GM15510 (cell line): ENCODE results near the gene OXER1.

Experiments
- POLR2A ChIP-seq: IDR thresholded peaks from 3 replicates; pipeline ENCODE4 v1.6.1; 2011; ENCODE audit warnings: borderline replicate concordance; ENCODE audit not compliant: insufficient read length; ENCODE audit errors: extremely low read depth

OXER1 gene

DNA sequence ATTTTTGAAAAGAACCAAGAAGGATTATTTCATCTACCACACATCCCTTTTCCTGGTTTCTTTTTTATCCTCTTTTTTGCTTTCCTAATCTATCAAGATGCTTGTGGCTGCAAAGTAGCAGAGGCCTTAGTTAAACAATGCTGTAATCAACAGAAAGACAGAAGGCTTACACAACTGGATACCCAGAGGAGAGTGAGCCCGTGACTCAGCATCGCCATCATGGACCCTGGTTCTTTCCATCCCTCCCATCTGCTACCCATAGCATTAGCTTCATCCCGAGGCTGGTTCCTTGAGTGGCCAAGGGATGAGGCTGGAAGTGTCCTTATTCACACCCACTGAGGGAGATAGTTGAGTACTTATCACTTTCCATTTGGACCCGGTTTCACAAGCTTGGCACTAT, 35.9 kb upstream of the OXER1 start:
- TF ChIP-seq POLR2A, result no peak

DNA sequence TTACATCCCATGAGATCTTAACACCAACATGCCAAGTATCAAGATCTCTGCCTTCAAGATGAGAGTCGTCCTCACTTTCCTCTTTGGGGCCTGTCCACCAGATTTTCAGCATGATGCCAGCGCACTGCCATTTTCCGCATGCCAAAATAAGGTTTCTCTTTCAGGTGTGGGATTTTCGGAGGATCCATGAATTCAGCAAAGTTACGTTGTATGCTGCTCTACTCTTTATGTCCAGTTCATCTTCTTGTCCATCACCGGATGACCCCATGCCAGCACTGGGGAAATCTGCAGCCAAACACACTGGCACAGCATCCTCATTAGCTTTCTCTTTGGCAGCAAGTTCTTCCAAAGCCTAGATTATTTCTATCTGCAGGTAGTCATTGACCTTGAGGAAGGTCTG, 33.3 kb upstream of the OXER1 start:
- TF ChIP-seq POLR2A, result no peak

DNA sequence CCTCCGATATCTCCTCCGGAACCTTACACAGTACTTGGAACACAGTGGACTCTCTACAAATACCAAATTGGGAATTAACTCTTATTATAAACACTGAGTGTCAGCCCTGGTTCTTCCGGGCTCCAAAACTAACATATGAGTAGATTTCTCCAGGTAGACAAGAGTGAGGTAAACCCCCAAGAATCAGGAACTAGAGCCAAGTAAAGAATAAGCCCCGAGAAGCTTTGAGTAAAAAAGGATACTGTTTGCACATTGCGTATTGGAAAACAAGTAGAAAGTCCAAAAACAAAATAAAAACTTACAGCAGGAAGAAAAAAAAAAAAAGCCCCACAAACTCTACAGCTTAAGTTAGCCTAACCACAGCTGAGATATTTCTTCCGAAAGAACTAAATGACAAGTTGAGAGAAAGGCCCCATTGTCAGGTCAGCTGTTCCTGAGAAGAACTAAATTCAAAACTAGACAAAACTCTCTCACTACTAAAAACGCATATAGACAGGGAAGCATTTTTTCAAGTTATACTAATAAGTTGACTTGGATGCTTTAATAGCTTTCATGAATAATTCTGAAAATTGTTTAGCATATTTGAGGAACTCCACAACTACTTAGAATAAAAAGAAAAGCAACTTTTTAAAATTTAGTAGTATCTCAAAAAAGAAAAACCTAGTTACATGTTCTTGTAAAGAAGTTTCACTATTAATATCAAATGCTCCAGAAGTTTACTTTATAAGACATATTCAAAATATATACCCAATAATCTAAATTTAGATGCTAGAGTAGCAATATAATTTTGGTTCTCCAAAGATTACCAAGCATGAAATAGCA, 32.7 kb upstream of the OXER1 start:
- TF ChIP-seq POLR2A, result no peak

DNA sequence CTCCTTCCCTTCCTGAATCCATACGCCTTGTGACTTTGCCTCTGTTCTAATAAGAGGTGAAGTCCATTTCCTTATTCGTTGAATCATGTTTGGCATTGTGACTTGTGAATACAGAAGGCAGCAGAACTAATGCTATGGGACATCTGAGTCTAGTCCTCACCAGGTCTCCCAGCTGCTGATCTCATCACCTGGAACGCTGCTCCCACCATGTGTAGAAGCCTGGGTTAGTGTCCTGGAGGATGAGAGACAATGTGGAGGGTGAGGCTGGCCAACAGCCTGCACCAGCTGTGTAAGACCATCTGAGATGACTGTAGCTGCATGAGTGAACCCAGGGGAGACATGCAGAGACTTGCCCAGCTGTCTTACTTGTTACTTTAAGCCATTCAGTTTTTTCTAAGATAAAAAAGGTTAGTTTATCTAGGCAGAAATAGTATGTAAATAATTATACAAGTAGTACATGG, 31.9 kb upstream of the OXER1 start:
- peak; percentile 46 for TF ChIP-seq POLR2A

DNA sequence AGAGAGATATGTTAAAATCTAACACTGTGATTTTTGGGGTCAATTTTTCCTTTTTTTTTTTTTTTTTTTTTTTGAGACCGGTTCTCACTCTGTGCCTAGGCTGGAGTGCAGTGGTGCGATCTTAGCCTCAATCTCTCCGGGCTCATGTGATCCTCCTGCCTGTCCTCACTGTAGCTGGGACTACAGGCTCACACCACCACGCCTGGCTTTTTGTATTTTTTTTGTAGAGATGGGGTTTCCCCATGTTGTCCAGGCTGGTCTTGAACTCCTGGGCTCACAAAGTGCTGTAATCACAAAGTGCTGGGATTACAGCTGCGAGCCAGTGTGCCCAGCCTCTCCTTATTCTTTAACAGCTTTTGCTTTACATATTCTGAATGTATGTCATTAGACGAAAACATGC, 31.3 kb upstream of the OXER1 start:
- TF ChIP-seq POLR2A, result no peak

DNA sequence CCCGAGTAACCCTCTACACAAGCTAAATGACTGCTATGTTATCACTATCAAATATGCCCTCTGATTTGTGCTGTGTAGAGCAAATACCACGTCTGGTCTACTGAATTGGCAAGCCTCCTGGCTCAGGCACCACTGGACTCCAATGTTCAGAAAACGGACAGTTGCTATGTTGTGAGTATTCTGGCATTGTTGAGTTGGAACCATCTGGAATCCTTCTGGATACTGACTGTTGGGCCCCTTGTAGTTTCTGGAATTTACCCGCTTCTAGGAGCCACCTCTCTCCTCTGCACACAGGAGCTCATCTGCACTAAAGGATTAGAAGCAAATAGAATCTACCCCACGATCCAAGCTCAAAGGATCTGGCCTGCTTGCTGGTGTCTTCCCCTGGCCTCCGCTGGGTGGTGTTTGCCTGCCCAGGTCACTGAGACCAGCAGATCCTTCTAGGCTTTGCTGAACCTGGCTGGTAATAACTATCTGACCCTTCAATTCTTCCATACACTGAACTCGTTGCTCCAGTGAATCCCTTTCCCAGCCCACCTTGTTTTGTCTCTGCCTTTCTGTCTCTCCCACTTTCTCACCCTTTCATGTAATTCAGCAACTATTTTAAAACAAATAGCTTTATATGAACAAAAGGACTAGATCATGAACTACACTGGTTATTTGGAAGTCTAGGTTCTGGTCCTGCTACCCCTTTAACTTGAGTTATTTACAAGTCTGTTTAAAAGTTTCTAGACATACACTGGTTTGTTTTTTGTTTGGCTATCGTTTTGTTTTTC, 30.5 kb upstream of the OXER1 start:
- peak; percentile 24 for TF ChIP-seq POLR2A

DNA sequence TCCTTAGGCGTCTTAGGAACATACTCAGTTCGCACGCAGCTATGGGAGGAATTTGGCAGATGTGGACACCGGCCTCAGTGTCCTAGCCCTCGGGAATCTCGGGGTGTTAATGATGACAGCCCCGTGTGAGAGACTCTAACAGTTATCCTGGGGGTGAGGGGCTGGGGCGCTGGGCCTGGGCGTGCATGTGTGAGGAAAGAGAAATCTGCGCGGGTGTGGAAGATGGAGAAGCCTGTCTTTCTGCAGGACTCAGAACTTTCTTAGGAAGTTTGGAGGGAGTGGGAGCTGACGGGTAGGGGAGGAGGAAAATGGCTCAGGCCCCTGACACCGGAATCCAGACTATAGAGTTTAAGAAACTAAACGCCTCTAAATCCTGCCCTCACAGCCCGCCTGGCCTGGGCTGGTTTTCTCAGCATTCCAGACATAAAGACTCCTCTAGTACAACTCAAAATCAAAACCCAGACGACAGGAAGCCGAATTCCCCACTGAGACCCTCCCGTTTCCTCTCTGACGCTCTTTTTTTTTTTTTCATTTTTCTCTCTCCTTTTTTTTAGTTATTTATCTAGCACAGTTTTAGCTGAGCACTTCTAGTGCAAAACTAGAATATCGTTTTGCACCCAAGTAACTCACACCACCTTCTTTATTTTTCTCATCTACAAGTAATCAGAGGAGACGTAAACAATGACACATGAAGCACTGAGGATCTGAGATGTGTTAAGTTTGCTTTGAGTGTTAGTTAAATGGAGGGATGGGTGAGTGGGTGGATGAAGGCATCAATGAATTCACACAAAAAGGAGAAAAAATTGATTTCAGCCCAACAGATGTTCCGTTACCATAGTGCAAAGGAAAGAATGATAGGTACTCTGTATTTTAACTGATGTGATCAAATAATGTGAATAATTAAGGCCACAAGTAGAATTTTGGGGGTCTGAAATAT, 29.7 kb upstream of the OXER1 start:
- TF ChIP-seq POLR2A, result no peak

DNA sequence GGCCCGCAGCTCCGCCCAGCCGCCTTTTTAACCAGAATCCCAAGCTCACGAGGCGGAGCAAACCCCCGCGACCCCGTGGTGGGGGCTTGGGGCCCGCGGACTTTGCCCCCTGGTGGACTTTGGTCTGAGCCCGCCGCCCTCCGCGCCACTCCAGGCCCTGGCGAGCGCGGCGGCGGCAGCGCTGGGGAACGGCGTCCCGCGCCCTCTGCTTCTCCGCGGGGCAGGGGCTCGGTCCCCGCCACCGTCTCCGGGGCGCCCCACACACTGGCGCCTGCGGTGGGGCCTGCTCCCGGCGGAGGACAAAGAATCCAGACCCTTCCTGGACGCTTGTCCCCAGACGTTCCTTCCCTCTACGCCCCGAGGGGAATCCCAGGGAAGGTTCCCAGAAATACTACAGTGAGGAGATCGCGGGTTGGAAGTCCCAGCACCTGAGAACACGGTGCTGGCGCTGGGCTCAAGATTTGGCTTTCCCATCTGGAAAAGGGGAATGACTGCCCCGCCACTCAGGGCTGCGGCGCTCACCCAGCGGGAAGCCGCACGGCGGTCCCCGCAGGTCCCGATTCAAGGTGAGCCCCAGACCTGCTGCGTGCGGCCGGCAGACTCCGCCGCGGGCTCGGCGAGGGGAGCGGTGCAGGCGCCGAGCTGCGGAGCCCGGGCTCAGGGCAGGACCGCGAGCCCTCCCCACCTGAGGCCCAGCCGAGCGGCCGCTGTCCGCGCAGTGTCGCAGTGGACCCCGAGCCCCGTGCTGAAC, 28.8 kb upstream of the OXER1 start, which contains the start of gene HAAO:
TSS of gene HAAO (minus strand) at position 1 of the 751 bp plus-strand sequence. CDS start 47 bp downstream, outside the sequence.
- peak; percentile 28 for TF ChIP-seq POLR2A

DNA sequence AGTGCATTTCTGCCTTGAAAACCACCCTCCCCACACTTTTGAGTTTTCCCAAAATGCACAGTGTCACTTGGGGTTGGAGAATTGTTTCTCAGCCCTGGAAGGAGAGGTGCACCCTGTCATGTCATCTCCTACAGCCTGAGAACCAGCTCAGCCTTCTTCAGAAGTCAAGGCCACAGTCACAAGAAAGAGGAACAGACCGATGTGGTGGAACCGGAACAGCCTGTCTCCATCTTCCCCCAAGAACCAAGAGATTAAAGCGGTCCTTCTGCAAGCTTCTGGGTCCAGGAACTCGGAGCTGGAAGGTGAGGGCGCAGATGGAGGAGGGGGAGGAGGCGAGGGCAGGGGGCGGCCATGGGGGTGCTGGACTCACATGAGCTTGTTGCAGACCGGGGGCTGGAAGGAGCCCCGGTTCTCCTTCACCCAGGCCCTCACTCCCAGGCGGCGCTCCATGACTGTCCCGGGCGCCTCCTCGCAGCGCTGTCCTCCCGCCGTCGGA, 28.2 kb upstream of the OXER1 start:
- TF ChIP-seq POLR2A, result peak; percentile 62

DNA sequence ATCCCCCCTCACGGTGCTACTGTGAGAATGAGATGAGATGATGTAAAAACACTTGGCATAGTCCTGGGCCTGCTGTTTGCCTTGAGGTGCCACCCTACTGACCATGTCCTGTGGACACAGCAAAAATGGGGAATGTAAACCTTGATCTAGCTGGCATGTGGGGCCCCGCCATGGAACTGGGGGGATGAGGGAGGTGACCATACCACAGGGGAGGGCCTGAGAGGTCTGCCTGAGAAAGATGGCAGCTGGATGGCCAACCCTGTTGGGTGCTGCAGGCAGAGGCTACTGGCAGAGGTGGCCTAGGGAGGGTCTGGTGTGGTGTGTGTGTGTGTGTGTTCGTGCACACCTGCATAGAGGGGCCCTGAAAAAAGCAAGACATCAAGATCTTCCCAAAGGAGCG, 27.7 kb upstream of the OXER1 start:
- no peak for TF ChIP-seq POLR2A

DNA sequence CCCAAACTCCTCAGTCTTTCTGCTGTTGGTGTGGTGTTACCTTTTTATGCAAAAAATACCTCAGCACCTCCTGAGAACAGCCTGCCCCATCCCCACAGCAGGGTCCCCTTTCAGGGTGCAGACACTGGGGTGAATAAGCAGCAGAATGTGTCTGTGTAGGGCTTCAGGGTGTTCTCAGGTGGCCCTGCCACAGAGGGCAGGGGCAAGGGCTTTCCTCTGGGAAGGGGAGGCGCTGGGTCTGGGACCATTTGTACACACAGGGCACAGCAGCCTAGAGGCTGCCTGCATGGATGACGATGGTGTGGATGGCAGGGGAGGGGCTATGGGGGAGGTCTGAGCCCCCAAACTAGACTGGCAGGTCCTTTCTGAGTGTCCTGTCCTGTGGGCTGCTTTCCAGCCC, 25.8 kb upstream of the OXER1 start:
- TF ChIP-seq POLR2A, result no peak

DNA sequence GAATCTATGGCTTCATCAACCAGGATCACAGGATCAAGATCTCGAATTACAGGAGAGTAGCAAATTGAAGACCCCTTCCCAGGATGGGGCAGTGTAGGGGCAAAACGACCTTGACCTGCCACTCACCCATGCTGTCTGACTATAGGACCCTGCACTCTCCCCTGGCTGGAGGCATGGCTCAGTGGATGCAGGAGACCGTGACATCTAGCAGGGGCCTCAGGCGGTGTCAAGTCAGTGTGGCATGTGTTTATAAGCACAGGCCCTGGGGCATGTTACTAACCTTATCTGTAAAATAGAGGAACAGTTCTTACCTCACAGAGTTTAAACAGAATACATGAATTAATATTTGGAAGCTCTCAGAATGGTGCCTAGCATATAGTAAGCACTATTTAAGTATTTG, 24.9 kb upstream of the OXER1 start:
- TF ChIP-seq POLR2A, result no peak

DNA sequence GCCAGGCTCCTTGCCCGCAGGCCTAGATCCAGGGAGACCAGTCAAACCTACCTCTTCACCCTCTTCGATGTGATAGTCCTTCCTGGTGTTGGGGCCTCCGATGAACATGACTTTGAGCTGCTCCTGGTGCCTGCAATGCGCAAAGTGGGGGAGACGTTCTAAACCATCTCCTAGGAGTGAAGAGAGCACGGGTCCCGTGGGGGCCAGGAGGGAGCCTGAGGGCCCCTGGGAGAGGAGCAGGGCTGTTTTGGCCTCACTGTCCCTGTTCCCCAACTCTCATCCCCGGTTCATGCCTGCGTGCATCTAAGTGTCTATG, 24.5 kb upstream of the OXER1 start:
- TF ChIP-seq POLR2A, result no peak

DNA sequence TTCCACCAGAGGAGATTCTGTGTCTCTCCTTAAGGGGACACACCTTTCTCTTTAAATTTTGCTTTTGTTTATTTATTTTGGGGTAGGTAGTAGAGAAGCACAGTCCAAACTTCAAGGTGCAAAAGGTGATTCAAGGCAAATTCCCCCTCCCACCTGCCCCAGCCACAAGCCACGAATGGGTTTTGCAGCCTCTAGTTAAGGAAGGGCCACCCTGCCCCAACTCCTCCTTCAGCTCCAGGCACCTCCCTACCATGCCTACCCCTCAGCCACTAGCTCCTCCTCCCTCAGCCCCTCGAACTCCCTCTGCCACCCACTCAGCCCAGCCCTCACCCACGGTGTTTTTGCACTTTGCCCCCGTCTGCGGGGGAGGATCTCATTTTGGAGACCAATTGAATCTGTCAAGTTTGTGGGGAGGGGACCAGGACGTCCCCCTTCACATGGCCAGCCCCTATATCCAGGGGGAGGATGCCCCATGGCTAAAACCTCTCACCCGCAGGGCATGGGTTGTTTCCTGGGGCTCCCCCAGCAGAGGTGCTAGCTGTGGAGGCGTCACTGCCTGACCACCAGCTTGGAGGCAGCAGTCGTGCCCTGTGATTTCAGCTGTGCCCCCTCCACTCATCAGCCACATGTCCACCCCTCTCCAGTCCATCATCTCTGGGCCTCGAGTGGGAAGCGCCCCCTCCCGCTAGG, 24.0 kb upstream of the OXER1 start:
- TF ChIP-seq POLR2A, result no peak

DNA sequence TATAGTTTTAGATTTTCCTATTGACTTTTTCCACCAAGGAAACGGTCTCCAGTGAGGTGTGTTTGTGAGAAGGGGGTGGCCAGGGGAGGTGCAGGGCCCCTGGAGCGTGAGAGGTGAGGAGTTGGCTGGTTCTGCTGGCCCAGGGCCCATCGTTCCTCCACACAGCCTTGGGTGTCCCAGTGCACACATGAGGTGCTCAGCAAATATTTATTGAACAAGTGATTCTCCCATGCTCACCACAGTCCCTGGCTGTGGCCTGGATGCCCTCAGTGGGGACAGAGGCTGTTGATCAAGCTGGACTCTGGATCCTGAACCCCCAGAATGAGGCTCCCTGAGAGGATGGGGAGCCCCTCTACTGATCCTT, 23.5 kb upstream of the OXER1 start:
- no peak for TF ChIP-seq POLR2A
